SK-N-SH (cell line): ENCODE results near the gene AGXT2. TPM values are rescaled to one million over a fixed set of nuclear protein-coding genes. Genes with fewer than 3 reads are reported as not detected.

Experiments used
- CTCF ChIA-PET: fragments of 300-600, 350-600 bp; formaldehyde crosslinking; extraction: SDS; loops from one replicate; lab custom pipeline; 2021; lab: Yijun Ruan, JAX
- POLR2A ChIA-PET: fragments of 350-600 bp; sonication (Branson Sonifier 250); formaldehyde crosslinking; extraction: SDS; loops from one replicate; lab custom pipeline; 2020; ENCODE audit warnings: antibody characterized with exemption, inconsistent platforms; lab: Yijun Ruan, JAX
- DNase-seq: peaks from one replicate; pipeline ENCODE4 v3.0.0; 2012
- H2AFZ ChIP-seq: fragments of 200-600 bp; sonication (generic); 2 replicates; pipeline ENCODE4 v1.8.1; 2016; ENCODE audit warnings: antibody characterized with exemption, mild to moderate bottlenecking, low read depth
- H3F3A ChIP-seq: fragments of 200-600 bp; sonication (generic); replicated peaks from 2 replicates; pipeline ENCODE3; 2016; ENCODE audit warnings: antibody characterized with exemption, mild to moderate bottlenecking; ENCODE audit not compliant: insufficient read depth
- H3K27ac ChIP-seq, 2 experiments: fragments of 200-500 bp in 1 of 2; fragments of 200-600 bp in 1 of 2; sonication (Bioruptor generic) in 1 of 2; sonication (generic), shearing (Covaris generic) in 1 of 2; 2 replicates each; pipeline versions ENCODE4 v1.5.1 to v1.6.1; 2014 to 2016; ENCODE audit warnings: low read depth in 2 of 2, inconsistent platforms in 1 of 2, low read length in 1 of 2, mild to moderate bottlenecking in 1 of 2, mixed read lengths in 1 of 2
- H3K27me3 ChIP-seq: fragments of 200-600 bp; sonication (generic), shearing (Covaris generic); 2 replicates; pipeline ENCODE4 v1.6.1; 2016; ENCODE audit warnings: mixed run types; ENCODE audit not compliant: insufficient read depth
- H3K36me3 ChIP-seq, 2 experiments: fragments of 200-500 bp in 1 of 2; fragments of 200-600 bp in 1 of 2; sonication (Bioruptor generic) in 1 of 2; sonication (generic) in 1 of 2; replicated peaks in 1 of 2; 2 replicates each; pipeline versions ENCODE3 to v1.5.1; 2014 to 2016; ENCODE audit warnings: low read length in 1 of 2, mild to moderate bottlenecking in 1 of 2; ENCODE audit not compliant: insufficient read depth in 2 of 2, control insufficient read depth in 1 of 2
- H3K4me1 ChIP-seq, 2 experiments: fragments of 200-500 bp in 1 of 2; fragments of 200-600 bp in 1 of 2; sonication (Bioruptor generic) in 1 of 2; sonication (generic), shearing (Covaris generic) in 1 of 2; 2 replicates each; pipeline versions ENCODE4 v1.5.1 to v1.6.1; 2014 to 2016; ENCODE audit warnings: low read depth in 1 of 2, low read length in 1 of 2, mixed run types in 1 of 2; ENCODE audit not compliant: insufficient read depth in 2 of 2, control insufficient read depth in 1 of 2
- H3K4me2 ChIP-seq: fragments of 200-600 bp; sonication (generic), shearing (Covaris generic); 2 replicates; pipeline ENCODE4 v1.6.1; 2017; ENCODE audit warnings: mixed run types
- H3K4me3 ChIP-seq, 2 experiments: fragments of 200-500 bp in 1 of 2; fragments of 200-600 bp in 1 of 2; sonication (Bioruptor generic) in 1 of 2; sonication (generic), shearing (Covaris generic) in 1 of 2; 2 replicates each; pipeline versions ENCODE4 v1.5.1 to v1.8.1; 2014 to 2016; ENCODE audit warnings: low read depth in 2 of 2, inconsistent platforms in 1 of 2, low read length in 1 of 2, mild to moderate bottlenecking in 1 of 2, mixed read lengths in 1 of 2, moderate library complexity in 1 of 2
- H3K79me2 ChIP-seq: fragments of 200-600 bp; sonication (generic); 2 replicates; pipeline ENCODE4 v1.8.1; 2017; ENCODE audit warnings: mild to moderate bottlenecking; ENCODE audit not compliant: insufficient read depth
- H3K9ac ChIP-seq: fragments of 200-600 bp; sonication (generic); 2 replicates; pipeline ENCODE4 v1.6.1; 2017; ENCODE audit warnings: mixed run types
- H3K9me2 ChIP-seq: fragments of 200-600 bp; sonication (generic); 2 replicates; pipeline ENCODE4 v1.6.1; 2017; ENCODE audit warnings: mixed run types
- H3K9me3 ChIP-seq: fragments of 200-600 bp; sonication (generic); 2 replicates; pipeline ENCODE4 v1.6.1; 2017; ENCODE audit warnings: mixed run types, mild to moderate bottlenecking, moderate library complexity
- H4K20me1 ChIP-seq: fragments of 200-600 bp; sonication (generic); 2 replicates; pipeline ENCODE4 v1.6.1; 2017; ENCODE audit warnings: mild to moderate bottlenecking, mixed run types; ENCODE audit not compliant: insufficient read depth
- CTCF ChIP-seq: fragments of 200-600 bp; sonication (generic); IDR thresholded peaks from 2 replicates; pipeline ENCODE4 v1.6.1; 2017; ENCODE audit warnings: antibody characterized with exemption, mild to moderate bottlenecking, moderate library complexity
- FOSL2 ChIP-seq: IDR thresholded peaks from 2 replicates; pipeline ENCODE4 v1.4.0; 2012; ENCODE audit warnings: low read depth, mild to moderate bottlenecking, moderate library complexity, borderline replicate concordance
- FOXM1 ChIP-seq: IDR thresholded peaks from 2 replicates; pipeline ENCODE4 v1.4.0; 2012; ENCODE audit warnings: low read depth, mild to moderate bottlenecking
- GATA2 ChIP-seq: sonication (generic); formaldehyde crosslinking; IDR thresholded peaks from 2 replicates; pipeline ENCODE4 v1.5.0; 2020; ENCODE audit warnings: mild to moderate bottlenecking, missing genetic modification reagents
- IRF3 ChIP-seq: fragments of 150-350 bp; IDR thresholded peaks from 2 replicates; pipeline ENCODE4 v1.6.1; 2016; ENCODE audit warnings: mild to moderate bottlenecking, low read depth, low read length
- JUND ChIP-seq: IDR thresholded peaks from 2 replicates; pipeline ENCODE4 v1.4.0; 2012
- MAX ChIP-seq: IDR thresholded peaks from 2 replicates; pipeline ENCODE4 v1.4.0; 2012; ENCODE audit warnings: low read depth
- NRF1 ChIP-seq: IDR thresholded peaks from 2 replicates; pipeline ENCODE4 v1.6.1; 2012; ENCODE audit warnings: low read depth, mild to moderate bottlenecking, low read length
- RAD21 ChIP-seq: IDR thresholded peaks from 2 replicates; pipeline ENCODE4 v1.6.1; 2012; ENCODE audit warnings: mild to moderate bottlenecking, low read length
- RCOR1 ChIP-seq: fragments of 150-350 bp; IDR thresholded peaks from 2 replicates; pipeline ENCODE4 v1.6.1; 2017; ENCODE audit warnings: antibody characterized with exemption, low read length
- RFX5 ChIP-seq: IDR thresholded peaks from 2 replicates; pipeline ENCODE4 v1.6.1; 2012; ENCODE audit warnings: mild to moderate bottlenecking, improper control_type of control experiment, low read length
- RXRA ChIP-seq: IDR thresholded peaks from 2 replicates; pipeline ENCODE4 v1.4.0; 2012; ENCODE audit warnings: low read depth, mild to moderate bottlenecking, borderline replicate concordance
- SIN3A ChIP-seq: IDR thresholded peaks from 2 replicates; pipeline ENCODE4 v1.6.1; 2012; ENCODE audit warnings: low read depth, mild to moderate bottlenecking, low read length, moderate library complexity, borderline replicate concordance
- SMC3 ChIP-seq: IDR thresholded peaks from 2 replicates; pipeline ENCODE4 v1.6.1; 2012; ENCODE audit warnings: low read depth, low read length, improper control_type of control experiment
- TCF12 ChIP-seq: IDR thresholded peaks from 2 replicates; pipeline ENCODE4 v1.4.0; 2012
- TEAD4 ChIP-seq: IDR thresholded peaks from 2 replicates; pipeline ENCODE4 v1.4.0; 2012; ENCODE audit warnings: mild to moderate bottlenecking, borderline replicate concordance; ENCODE audit not compliant: insufficient read depth
- USF2 ChIP-seq: fragments of 150-350 bp; IDR thresholded peaks from 2 replicates; pipeline ENCODE4 v1.6.1; 2017; ENCODE audit warnings: antibody characterized with exemption, low read length, low read depth, borderline replicate concordance
- YY1 ChIP-seq: IDR thresholded peaks from 2 replicates; pipeline ENCODE4 v1.4.0; 2012; ENCODE audit warnings: low read depth, mild to moderate bottlenecking
- WGBS: methylation state at CpG from one replicate; pipeline ENCODE4 v1.1.6; 2017; ENCODE audit warnings: low lambda C conversion rate; 5-methylcytosine and 5-hydroxymethylcytosine counted together
- polyA plus RNA-seq, 3 experiments: library from polyadenylated mRNA; depleted of rRNA; stranded (reverse); fragments of >200 nt; gene quantifications; 2 replicates each; pipeline ENCODE4 v1.2.3, GENCODE V29; 2012

AGXT2 gene
- polyA plus RNA-seq, 1 of the 3 experiments (the other 2 are of a cell fraction), result not detected

GRCh38 chr5:35003018-35003957 is 44.5 kb downstream of the AGXT2 start (continued):
- TF ChIP-seq RCOR1 (no peak), RAD21 (peak; percentile 82)

- POLR2A ChIA-PET, result no interaction called here
Measured at GRCh38 chr5:35002459-35002858, 45.3 kb downstream of the AGXT2 start.

More at GRCh38 chr5:35002459-35002858, 45.3 kb downstream of the AGXT2 start:
- H3K4me2 ChIP-seq, result no peak overlapping the region
- no peaks in the 10 kb centered on the region for H3K9me3 ChIP-seq
- H3K4me3 ChIP-seq, result no peak overlapping the region
- peaks cover 14% of the 10 kb centered on the region; the same call in 1 of the 2 replicates for H3K27me3 ChIP-seq
- H2AFZ ChIP-seq, result no peak overlapping the region
- TF ChIP-seq RAD21 (no peak), TEAD4 (no peak), RCOR1 (no peak), RFX5 (no peak), SMC3 (no peak), FOSL2 (no peak), NRF1 (no peak), YY1 (no peak), USF2 (no peak), GATA2 (CRISPR knock-in tag) (no peak), FOXM1 (no peak), TCF12 (no peak), IRF3 (no peak), RXRA (no peak), SIN3A (no peak), CTCF (no peak), JUND (no peak), MAX (no peak)
- WGBS, result 73% methylated on average over 6 of the region's 6 CpGs
- no peaks in the 10 kb centered on the region for H3K9me2 ChIP-seq
- no peak overlapping the region for H3K27ac ChIP-seq
- CTCF ChIA-PET, result interaction anchor here (0.6 to 2.0 kb wide), 14 partner anchors 14 to 527 kb away, joined by 3 to 11 read pairs (median 4); no protein-coding TSS in a partner anchor
- H4K20me1 ChIP-seq, result no peaks in the 10 kb centered on the region
- H3K4me1 ChIP-seq, result peaks cover 0 to 2% of the 10 kb centered on the region in 2 experiments; a peak in 1 of 4 replicates
- H3K79me2 ChIP-seq, result no peaks in the 10 kb centered on the region
- no peak for DNase-seq
- no peak overlapping the region for H3K9ac ChIP-seq
- no peaks in the 10 kb centered on the region for H3K36me3 ChIP-seq
- no peaks in the 10 kb centered on the region for H3F3A ChIP-seq
